GM10266 (cell line): ENCODE data around the gene CCDC195.

Experiments
- DNase-seq: peaks from one replicate; pipeline ENCODE4 v3.0.0; 2012; ENCODE audit errors: extremely low spot score
- CTCF ChIP-seq: IDR thresholded peaks from 2 replicates; pipeline ENCODE4 v1.5.1; 2012; ENCODE audit warnings: mild to moderate bottlenecking, low read depth; ENCODE audit not compliant: control insufficient read depth, insufficient read depth; ENCODE audit errors: missing control alignments

The CCDC195 gene

GRCh38 chr2:224691563-224691962 lies 24.6 kb downstream of the CCDC195 start:
- no peak for DNase-seq
- TF ChIP-seq CTCF: no peak

GRCh38 chr2:224690868-224691267 lies 25.3 kb downstream of the CCDC195 start:
- DNase-seq: no peak
- TF ChIP-seq CTCF: no peak

GRCh38 chr2:224689539-224689938 lies 26.6 kb downstream of the CCDC195 start:
- TF ChIP-seq CTCF: no peak
- no peak for DNase-seq

GRCh38 chr2:224688997-224689396 lies 27.2 kb downstream of the CCDC195 start:
- no peak for DNase-seq
- TF ChIP-seq CTCF: no peak

- no peak for DNase-seq
- TF ChIP-seq CTCF: no peak
Measured at GRCh38 chr2:224687156-224687555, 29.0 kb downstream of the CCDC195 start.

- no peak for TF ChIP-seq CTCF
- no peak for DNase-seq
Measured at GRCh38 chr2:224685121-224685520, 31.0 kb downstream of the CCDC195 start.

GRCh38 chr2:224682134-224682533 lies 34.0 kb downstream of the CCDC195 start:
- DNase-seq: no peak

More at GRCh38 chr2:224682134-224682533, 34.0 kb downstream of the CCDC195 start:
- TF ChIP-seq CTCF: no peak
